NOMO-1 treated with dmso at 0.1 percent for 144 hours (cell line): ENCODE data around the gene SRPX.
A peak's percentile ranks its signal among the peaks of the same experiment; 100 is the strongest.

Experiments used
- DNase-seq: peaks from one replicate; lab custom pipeline; 2025; ENCODE audit not compliant: unreplicated experiment; lab: John Stamatoyannopoulos, UW

The SRPX gene

DNA sequence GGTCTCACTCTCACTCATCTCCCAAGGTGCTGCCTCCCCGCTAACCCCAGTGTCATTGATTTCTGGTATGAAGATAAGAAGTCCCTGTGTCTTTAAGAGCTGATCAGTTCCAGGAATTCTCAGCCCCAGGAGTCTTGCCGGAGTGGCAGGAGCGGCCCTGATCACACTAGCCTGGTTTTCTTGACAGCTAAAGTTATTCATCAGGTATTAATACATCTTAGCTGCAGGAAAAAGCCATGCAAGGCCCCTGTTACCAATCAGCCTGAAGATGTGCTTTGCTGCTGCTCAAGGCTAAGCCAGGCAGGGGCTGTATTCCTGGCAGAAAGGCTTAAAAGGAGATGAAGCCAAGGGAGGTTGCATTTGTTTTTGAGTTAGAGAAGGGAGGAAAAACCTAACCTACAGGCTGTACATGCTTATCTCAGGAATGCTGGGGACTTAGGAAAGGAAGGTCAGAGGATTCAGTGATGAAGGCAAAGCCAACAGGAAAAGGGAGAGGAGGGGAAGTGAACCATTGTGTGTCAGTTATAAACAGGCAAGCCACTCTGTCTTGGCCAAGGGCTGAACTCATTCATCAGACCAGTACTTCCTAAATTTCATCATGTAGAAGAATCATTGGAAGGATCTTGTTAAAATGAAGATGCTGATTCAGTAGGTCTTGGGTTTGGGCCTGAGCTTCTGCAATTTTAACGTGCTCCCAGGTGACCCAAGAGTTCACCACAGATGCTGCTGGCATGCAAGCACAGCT, 8.6 kb downstream of the SRPX start:
- DNase-seq = peak; percentile 13

DNA sequence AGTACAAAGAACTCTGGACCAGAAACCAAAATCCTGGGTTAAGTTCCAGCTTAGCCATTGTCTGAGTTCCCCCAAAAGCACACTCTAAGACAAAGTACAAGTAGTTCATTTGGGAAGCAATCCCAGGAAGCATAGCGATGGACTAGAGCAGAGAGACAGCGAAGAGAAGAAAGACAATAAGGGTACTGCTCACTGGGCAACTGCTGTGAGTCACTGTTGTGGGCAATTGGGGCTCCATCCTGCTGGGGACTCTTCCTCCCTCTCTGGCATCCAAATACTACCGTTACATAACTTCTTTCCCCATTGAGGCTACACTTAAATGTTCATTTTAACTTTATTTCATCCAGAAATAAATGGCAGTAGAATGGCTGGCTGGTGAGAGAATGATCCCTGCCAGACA, 14.1 kb downstream of the SRPX start:
- DNase-seq = no peak

- DNase-seq = no peak
These were observed 14.6 kb downstream of the SRPX start for GRCh38 chrX:38206036-38206435.

GRCh38 chrX:38205039-38205438, 15.6 kb downstream of the SRPX start:
- DNase-seq = peak; percentile 15

- DNase-seq = no peak
These were observed 28.5 kb downstream of the SRPX start for GRCh38 chrX:38192007-38192810.

DNA sequence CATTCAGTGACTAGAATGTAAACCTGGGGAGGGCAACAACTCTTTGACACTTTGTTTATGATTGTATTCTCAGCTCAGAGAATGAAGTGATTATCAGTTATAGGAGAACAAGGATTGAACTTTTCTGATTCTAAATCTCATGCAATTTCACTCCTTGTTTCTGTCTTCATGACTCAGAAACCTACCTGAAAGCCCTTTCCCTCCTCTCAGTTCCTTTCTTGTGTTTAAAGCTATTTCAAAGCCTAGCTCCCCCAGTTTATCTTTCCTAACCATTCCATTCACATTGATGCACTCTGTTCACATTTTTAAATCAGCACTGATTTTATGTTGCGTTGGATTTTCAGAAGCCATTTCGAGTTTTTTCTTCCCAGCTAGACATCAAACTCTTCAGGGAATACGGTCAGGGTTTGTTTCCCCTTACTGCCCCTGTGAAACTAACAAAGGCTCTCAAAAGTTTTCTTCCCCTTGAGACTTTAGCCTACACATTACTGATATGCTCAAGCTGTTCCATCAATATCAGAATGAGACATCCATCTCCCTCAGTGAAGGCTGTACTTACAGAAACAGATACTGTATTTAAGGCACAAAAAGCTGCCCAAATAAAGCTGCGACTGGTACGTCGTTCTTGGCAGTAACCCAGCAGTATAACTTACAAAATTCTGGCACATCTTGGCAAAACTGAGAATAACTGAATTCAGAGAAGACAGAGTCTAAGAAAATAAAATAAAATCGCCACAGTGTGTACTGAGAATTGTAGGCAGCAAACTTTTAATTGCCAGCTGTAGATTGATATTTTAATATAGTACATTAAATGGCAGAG, 31.0 kb downstream of the SRPX start:
- no peak for DNase-seq

DNA sequence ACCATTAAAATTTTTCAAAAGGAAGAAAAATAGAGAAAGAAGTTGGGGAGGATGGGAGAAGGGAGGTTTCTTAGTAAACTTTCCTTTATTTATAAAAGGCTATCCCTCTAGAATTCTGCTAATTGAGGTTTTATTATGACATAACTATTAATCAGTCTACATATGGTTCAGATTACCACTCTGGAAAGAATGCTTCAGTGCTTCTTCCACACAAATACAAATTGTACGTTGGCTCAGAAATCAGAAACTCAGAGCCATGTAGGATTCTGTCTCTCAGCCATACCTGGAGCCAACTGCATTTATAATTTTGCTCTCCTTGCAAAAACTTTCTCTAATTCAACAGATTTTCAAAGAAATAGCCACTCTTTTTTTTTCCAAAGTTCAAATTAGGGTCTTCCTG, 37.1 kb downstream of the SRPX start:
- no peak for DNase-seq

- no peak for DNase-seq
These were observed 39.3 kb downstream of the SRPX start for GRCh38 chrX:38181357-38181756.

DNA sequence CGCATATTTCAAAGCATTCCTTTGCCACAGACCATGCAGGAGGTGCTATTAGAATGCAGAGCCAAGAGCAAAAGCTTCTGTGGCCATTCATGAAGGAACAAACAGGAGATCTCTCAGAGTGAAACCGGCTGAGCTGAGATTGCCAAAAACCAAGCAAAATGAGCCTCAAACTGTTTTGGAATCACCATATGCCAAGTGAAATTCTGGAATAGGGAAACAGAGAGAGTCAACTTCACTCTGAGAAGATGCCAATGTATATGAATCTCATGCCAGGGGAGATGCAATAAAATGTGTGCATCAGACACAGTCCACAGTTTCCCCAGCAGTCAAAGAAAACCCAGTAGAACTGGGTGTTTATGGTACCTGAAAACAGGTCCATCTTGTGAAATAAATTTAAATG, 42.3 kb downstream of the SRPX start:
- no peak for DNase-seq

- no peak for DNase-seq
These were observed 45.5 kb downstream of the SRPX start for GRCh38 chrX:38175139-38175538.

DNA sequence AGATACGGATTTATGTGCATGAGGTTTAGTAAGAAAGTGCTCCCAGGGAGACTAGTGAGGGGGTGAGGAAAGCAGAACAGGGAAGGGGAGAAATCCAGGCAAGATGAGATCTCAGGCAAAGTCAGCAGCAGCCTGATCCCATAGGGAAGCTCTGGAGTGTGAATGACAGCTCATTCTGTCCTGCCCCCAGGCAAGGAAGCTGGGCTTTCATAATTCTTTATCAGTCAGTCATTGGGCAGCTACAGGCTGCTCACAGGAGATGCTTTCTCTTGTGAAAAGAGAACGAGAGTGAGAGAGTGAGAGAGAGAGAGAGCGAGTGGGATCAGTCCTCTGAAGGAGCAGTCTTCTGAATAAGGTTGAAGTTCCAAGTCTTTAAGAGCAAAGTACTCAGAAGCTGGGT, 48.1 kb downstream of the SRPX start:
- no peak for DNase-seq

DNA sequence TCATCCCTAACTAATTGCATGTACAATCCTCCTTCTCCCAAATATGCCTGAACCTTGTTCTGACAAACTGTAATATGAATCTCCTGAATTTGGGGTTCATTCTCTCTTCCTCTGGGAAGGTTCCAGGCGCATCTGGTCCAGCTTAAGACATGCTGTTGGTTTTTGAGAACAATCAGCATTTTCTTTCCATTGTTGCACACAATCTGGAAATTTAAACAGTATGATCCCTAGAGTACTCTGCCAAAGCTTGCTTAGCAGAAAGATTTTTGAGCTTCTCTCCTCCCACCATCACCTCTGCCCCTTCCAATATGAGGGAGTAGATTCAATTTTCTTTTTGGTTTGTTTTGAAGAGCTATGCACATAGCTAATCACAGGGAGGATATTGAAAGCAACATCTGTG, 50.1 kb downstream of the SRPX start:
- DNase-seq = no peak

GRCh38 chrX:38166478-38167083, 54.1 kb downstream of the SRPX start:
- DNase-seq = no peak

DNA sequence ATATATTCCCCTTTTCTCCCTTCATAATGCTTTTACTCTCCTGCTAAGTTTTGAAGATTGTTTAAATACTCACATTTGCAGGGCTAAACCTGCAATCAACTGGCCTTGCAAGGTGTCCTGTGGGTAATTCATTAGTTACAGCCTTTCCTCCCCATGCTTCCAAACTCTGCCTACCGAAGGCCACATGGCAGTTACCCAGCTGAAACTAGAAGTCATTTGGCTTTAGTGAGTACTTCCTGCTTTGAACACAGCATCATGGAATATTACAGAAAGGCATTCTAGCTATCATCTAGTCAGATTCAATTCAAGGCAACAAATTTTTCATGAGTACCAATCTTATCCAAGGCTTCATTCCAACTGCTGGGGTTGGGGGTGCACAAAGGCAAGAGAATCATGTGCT, 55.6 kb downstream of the SRPX start:
- DNase-seq = no peak

- no peak for DNase-seq
These were observed 57.5 kb downstream of the SRPX start for GRCh38 chrX:38163193-38163592.

GRCh38 chrX:38156838-38157237, 63.8 kb downstream of the SRPX start:
- DNase-seq = no peak

DNA sequence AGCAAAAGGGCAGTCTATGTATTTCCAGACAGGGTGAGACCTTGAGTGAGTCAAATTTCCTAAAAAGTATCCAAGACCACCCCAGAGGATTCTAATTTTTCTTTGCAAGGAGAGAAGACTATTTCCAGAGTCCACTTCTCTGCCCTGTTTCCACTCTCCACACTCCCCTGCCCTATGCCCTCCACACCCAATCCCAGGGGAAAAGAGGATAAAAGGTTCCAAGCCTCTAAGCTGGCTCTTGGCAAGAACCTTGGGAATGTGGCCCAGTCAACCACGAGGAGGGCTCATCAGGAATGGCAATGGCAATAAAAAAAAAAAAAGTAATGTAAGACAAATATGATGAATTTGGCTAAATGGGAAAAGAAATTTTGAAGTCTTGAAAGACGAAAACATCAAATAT, 65.9 kb downstream of the SRPX start:
- DNase-seq = no peak

DNA sequence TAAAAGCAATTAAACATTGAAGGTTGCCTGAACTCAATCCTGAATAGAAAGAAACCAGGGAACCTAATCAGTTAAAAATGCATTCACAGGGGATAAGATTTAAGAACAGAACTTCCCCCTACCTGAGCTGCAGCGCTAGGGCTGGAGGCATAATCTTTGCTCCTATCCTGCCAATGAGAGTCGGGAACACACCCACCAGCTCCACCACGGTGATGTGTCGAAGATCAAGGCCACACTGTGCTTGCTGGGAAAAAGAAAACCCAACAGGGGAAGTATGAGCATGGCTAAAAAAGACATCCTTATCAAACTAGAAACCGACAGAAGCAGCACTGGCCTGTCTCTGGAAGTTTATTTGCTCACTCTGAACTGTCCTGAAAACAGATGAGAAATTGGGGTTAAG, 66.3 kb downstream of the SRPX start:
- DNase-seq = no peak

DNA sequence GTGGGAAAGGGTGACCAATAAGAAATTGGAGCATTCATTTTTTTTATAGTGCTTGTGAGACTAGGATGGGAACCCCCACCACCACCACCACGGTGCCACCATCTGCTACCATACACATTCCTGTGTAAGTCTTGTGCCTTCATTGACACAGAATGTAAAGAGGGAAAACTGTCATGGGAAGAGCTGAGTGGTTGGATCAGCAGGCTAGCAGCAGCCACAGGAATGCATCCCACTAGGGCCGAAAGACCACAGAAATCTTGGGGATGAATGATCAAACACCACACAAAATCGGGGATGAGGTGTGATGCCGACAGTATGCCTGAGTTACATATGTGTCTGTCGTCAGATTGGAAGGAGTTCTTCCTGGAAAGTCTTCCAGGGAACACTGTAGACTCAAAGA, 69.2 kb downstream of the SRPX start:
- DNase-seq = no peak

DNA sequence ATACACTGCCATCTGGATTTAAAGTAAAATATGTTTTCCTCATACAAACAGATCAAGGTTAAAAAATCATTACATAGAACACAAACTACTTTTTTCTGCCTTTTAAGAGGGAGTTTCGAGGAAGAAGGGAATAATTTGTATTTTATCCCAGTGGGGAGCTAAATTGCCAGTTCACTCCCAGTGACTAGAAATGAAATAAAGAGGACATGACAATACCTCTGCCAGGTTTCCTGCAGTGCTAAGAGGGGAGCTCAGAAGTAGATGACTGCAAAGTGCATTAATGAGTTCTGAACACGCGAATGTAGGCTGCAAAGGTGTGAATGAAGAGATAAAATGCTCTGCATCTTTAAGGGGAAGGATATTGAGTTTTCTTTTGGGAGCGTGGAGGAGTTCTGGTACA, 69.7 kb downstream of the SRPX start:
- DNase-seq = no peak

DNA sequence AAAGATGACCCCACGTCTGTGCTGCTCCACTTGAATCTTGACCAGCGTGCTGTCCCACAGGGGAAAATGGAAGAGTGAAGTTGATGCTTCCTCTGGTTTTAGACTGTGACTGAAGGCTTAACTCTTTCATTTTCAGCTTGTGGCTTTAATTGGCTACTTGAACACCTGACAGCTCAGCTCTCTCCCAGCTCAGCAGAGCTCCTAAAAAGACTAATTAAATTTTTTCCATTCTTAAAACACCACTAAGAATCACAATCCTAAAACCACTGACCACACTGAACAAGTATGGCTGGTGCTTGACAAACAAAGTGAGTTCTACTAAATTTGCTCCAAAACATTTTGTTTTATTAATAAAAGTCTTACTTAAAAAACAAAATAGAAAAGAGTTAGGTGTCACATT, 71.7 kb downstream of the SRPX start:
- no peak for DNase-seq
